Right cardiac atrium (tissue), 5 donors: ENCODE results near the gene ITSN2. TPM values are rescaled to one million over a fixed set of nuclear protein-coding genes. Genes with fewer than 3 reads are reported as not detected.

Source experiments
- ATAC-seq, 2 donors: fragments of 200-7000 bp; cut with Tn5 transposase; one replicate each; pipeline versions ENCODE4 v1.8.0 to v1.9.1; 2020; ENCODE audit warnings: moderate library complexity in 2 of 2, mild to moderate bottlenecking in 1 of 2
- DNase-seq, 3 donors: peaks; one replicate each; pipeline ENCODE4 v3.0.0-alpha.2; 2020
- H3K27ac ChIP-seq: one replicate; pipeline ENCODE4 v1.5.1; 2013; ENCODE audit warnings: mild to moderate bottlenecking, low read length, control low read depth, moderate library complexity
- H3K27me3 ChIP-seq: one replicate; pipeline ENCODE4 v1.6.1; 2013; ENCODE audit not compliant: control insufficient read depth, insufficient read depth
- H3K4me1 ChIP-seq: one replicate; pipeline ENCODE4 v1.6.1; 2013; ENCODE audit warnings: low read length; ENCODE audit not compliant: control insufficient read depth, insufficient read depth
- H3K4me3 ChIP-seq: one replicate; pipeline ENCODE4 v1.5.1; 2013; ENCODE audit warnings: low read length, control low read depth
- H3K9me3 ChIP-seq: one replicate; pipeline ENCODE4 v1.6.1; 2013; ENCODE audit warnings: low read length; ENCODE audit not compliant: control insufficient read depth
- WGBS: extraction: QIAGEN DNeasy Blood & Tissue Kit; methylation state at CpG from one replicate; pipeline ENCODE4 v1.1.7; 2013; 5-methylcytosine and 5-hydroxymethylcytosine counted together
- intact Hi-C, 4 donors: fragments of 100-400 bp; cut with DNase I; formaldehyde crosslinking; loops; one replicate each; pipeline versions ENCODE4 v1.11.0 to v1.14.0; 2022 to 2023
- polyA plus RNA-seq: library from polyadenylated mRNA; stranded (reverse); fragments of 200-250 nt; gene quantifications from one replicate; pipeline ENCODE4 v1.2.3, GENCODE V29; 2013
- total RNA-seq, 4 donors: library from RNA; stranded (reverse); fragmentation: NEBNext Ultra II Directional; extraction: Animal tissue kit (Norgen Biotek cat#: 25700); gene quantifications; one replicate each; pipeline ENCODE4 v1.2.1, GENCODE V29; 2021
- donor health status: healthy with polysubstance abuse.
- donor health status: DM: no; HTN: yes; CAD: no.
- donor health status: DM: no; HTN: no; CAD: no.
- donor health status: DM: no; HTN: yes; CAD: no; lungs with severe emphysema.
- donor health status: DM: yes; HTN: yes; CAD: no.

ITSN2 gene
- total and polyA plus RNA-seq, 5 donors: 22.8 to 58.9 (median 54.4) TPM

- Histone ChIP-seq H3K4me1 (no peaks in the 10 kb centered on the region), H3K27ac (no peak overlapping the region), H3K4me3 (no peak overlapping the region), H3K27me3 (no peaks in the 10 kb centered on the region), H3K9me3 (no peaks in the 10 kb centered on the region)
- DNase-seq (no peak), ATAC-seq (no peak)
- intact Hi-C loops: no loop called here
- WGBS: 96% methylated on average over 4 of the region's 4 CpGs
These were observed 62.7 kb downstream of the ITSN2 start for GRCh38 chr2:24297663-24298062.

GRCh38 chr2:24287171-24287570 is 73.2 kb downstream of the ITSN2 start:
- Histone ChIP-seq H3K27ac (no peak overlapping the region), H3K9me3 (no peaks in the 10 kb centered on the region), H3K4me1 (no peaks in the 10 kb centered on the region), H3K27me3 (no peaks in the 10 kb centered on the region), H3K4me3 (no peak overlapping the region)
- intact Hi-C loops: no loop called here
- no peak for ATAC-seq
- DNase-seq: no peak
- WGBS: 100% methylated on average over 1 of the region's 1 CpG

DNA sequence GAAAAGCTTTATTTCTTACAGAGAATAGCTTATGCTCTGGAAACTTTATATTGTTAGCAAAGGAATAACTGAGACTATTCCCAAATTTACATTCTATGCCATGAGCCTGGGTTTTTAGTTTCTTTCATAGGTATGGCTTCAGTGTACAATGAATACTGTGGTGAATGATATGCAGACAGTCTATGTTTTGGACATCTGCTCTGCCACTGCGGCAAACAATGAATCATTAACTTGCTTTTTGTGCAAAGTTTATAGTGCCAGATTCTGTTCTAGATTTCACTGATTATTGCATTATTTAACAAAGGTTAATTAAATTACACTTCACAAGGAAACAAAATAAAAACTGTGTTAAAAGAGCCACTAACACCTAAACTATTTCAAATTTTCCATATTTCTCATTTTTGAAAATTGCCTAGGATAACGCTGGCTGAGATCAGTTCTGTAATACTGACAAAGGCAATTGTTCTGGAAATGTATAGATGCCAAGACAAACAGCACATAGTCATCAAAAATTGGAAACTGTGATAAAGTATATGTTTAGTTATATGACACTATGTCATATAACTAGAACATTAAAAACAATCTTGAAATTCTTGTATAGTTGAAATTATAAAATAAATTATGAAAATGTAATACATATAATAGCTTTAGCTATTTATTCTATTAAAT is 74.7 kb downstream of the ITSN2 start:
- DNase-seq (no peak), ATAC-seq (no peak)
- H3K27me3 ChIP-seq: no peaks in the 10 kb centered on the region
- no peaks in the 10 kb centered on the region for H3K4me1 ChIP-seq
- no peak overlapping the region for H3K27ac ChIP-seq
- H3K4me3 ChIP-seq: no peak overlapping the region
- H3K9me3 ChIP-seq: no peaks in the 10 kb centered on the region
- intact Hi-C loops: no loop called here
- WGBS: 88% methylated on average over 2 of the region's 2 CpGs

DNA sequence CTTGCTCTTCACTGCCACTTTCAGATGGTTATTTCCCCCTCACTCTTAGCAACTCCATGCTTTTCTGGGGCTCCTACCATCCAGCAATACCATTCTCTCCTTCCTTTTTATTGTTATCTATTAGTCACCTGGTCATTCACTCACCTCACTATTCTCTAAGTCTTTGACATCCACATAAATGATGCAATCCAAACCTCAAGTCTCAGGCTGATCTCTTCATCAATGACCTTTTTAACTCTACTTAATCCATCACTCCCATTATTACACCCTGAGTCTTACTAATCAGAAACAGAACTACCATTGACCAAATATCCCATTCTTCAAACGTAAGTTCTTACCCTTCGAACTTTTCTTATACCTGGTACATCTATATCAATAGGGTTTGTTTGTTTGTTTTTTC is 79.7 kb downstream of the ITSN2 start:
- WGBS: 96% methylated on average over 2 of the region's 2 CpGs
- no peak for ATAC-seq

GRCh38 chr2:24280161-24280560 is 80.2 kb downstream of the ITSN2 start:
- ATAC-seq: no peak
- Histone ChIP-seq H3K4me3 (no peak overlapping the region), H3K4me1 (peaks cover 1% of the 10 kb centered on the region), H3K9me3 (no peaks in the 10 kb centered on the region), H3K27me3 (no peaks in the 10 kb centered on the region), H3K27ac (no peak overlapping the region)
- DNase-seq: no peak
- 87% methylated on average over 4 of the region's 4 CpGs for WGBS
- intact Hi-C loops: no loop called here

More for the DNA sequence above, 79.7 kb downstream of the ITSN2 start:
- DNase-seq: no peak
- no peaks in the 10 kb centered on the region for H3K9me3 ChIP-seq
- H3K27ac ChIP-seq: no peak overlapping the region
- H3K4me3 ChIP-seq: no peak overlapping the region
- peaks cover 1% of the 10 kb centered on the region for H3K4me1 ChIP-seq
- intact Hi-C loops: no loop called here
- H3K27me3 ChIP-seq: no peaks in the 10 kb centered on the region

DNA sequence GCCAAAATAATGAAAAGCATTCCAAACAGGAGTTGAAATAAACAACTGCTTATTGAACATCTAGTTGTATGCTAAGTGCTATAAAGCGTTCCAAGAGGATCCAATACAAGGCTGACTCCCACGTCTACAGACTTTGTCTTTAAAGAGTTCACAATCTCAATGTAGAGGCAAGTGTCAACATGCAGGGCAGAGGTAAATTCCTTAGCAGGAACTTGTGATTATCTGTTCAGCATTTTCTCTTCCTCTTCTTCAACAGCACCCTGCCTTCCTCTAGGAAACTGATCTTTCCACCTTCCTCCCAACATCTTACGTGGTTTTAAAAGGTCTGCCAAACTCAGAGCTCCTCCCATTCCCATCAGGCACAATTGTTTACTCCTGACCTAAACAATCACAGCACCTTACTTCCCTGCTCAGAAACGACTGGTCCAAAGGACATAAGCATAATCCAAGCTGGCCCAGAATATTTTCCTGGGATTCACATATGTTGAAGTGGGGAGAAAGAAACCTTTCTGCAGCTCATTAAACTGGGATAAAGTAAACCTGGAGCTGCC is 83.9 kb downstream of the ITSN2 start:
- DNase-seq: no peak
- ATAC-seq: no peak
- intact Hi-C loops: no loop called here
- H3K27me3 ChIP-seq: no peaks in the 10 kb centered on the region
- H3K9me3 ChIP-seq: no peaks in the 10 kb centered on the region
- no peak overlapping the region for H3K27ac ChIP-seq
- H3K4me1 ChIP-seq: peaks cover 4% of the 10 kb centered on the region
- H3K4me3 ChIP-seq: no peak overlapping the region
- whole genome bisulfite sequencing: 54% methylated on average over 4 of the region's 4 CpGs

- Histone ChIP-seq H3K27ac (no peak overlapping the region), H3K4me1 (peaks cover 4% of the 10 kb centered on the region), H3K27me3 (no peaks in the 10 kb centered on the region), H3K4me3 (no peak overlapping the region), H3K9me3 (no peaks in the 10 kb centered on the region)
- intact Hi-C loops: no loop called here
- DNase-seq (no peak), ATAC-seq (no peak)
These were observed 85.5 kb downstream of the ITSN2 start for GRCh38 chr2:24274809-24275208.

DNA sequence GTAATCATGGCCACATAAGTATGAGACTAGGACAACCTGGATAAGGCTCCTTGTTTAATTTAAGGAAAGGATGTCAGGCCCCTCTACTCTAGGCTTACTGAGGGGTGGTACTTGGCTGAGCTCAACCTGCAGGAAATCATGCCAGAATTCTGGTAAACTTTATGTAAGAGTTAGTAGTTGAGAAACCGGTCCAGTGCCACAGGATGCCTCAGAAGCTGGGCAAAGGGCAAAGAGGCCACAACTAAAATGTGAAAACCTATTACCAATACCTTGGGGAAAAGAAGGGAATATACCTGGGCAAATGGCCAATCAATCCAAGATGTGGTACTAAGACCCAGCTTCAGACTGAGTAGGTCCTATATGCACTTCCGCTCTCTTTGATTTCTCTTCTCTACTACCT is 86.7 kb downstream of the ITSN2 start:
- Histone ChIP-seq H3K27ac (no peak overlapping the region), H3K4me1 (peaks cover 4% of the 10 kb centered on the region), H3K9me3 (no peaks in the 10 kb centered on the region), H3K27me3 (no peaks in the 10 kb centered on the region), H3K4me3 (no peak overlapping the region)
- 76% methylated on average over 2 of the region's 2 CpGs for WGBS
- intact Hi-C loops: no loop called here
- no peak for DNase-seq
- ATAC-seq: no peak

DNA sequence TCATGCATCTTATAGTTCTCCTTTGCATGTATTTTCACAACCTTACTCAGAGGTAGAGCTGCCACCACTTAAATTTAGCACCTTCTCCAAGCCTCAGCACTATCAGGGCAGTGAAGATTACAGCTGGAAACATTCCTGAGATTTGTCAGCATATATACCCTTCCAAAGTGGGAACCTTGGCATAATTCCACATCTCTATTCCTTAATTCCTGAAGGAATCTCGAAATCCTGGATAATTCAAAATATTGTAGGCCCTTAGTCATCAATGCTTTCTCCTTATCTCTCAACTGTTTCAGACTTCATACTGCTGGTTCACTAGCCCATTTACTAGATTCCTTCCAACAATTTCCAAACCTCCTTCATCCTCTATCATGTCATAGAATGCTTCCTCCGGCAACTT is 87.4 kb downstream of the ITSN2 start:
- no peak overlapping the region for H3K27ac ChIP-seq
- H3K9me3 ChIP-seq: no peaks in the 10 kb centered on the region
- H3K4me1 ChIP-seq: peaks cover 4% of the 10 kb centered on the region
- 33% methylated on average over 2 of the region's 2 CpGs for WGBS
- no peak for DNase-seq
- no peaks in the 10 kb centered on the region for H3K27me3 ChIP-seq
- ATAC-seq: peak; percentile 52 to 56
- intact Hi-C loops: no loop called here
- H3K4me3 ChIP-seq: no peak overlapping the region

DNA sequence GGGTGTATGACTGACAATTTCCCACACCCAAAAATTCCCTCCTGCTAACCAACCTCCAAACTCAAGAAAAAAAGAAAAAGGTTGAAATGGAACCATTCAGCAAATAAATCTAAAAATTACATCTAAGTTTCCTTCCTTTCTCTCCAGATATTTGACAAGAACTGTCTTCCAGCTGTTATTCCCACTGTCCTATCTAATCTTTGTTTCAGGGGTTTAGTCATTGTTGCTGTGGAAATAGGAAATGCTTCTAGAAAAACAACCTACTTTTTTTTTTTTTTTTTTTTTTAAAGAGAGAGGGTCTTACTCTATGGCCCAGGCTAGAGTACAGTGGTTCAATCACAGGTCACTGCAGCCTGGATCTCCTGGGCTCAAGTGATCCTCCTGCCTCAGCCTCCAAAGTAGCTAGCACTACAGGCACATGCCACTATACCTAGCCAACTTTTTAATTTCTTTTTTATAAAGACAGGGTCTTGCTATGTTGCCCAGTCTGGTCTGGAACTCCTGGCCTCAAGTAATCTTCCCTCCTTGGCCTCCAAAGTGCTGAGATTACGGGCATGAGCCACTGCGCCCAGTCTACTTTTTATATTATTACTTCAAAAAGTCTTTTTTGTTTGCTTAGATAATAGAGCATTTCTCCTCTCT is 88.1 kb downstream of the ITSN2 start:
- peak in 1 of 2 donors; percentile 47 for ATAC-seq
- WGBS: 83% methylated on average over 2 of the region's 2 CpGs
- Histone ChIP-seq H3K4me3 (no peak overlapping the region), H3K4me1 (peaks cover 4% of the 10 kb centered on the region), H3K27ac (no peak overlapping the region), H3K9me3 (no peaks in the 10 kb centered on the region), H3K27me3 (no peaks in the 10 kb centered on the region)
- peak in 1 of 3 donors; percentile 23 for DNase-seq
- intact Hi-C loops: no loop called here

- ATAC-seq (no peak), DNase-seq (no peak)
- H3K9me3 ChIP-seq: no peaks in the 10 kb centered on the region
- H3K4me3 ChIP-seq: no peak overlapping the region
- peaks cover 3% of the 10 kb centered on the region for H3K4me1 ChIP-seq
- intact Hi-C loops: no loop called here
- H3K27me3 ChIP-seq: no peaks in the 10 kb centered on the region
- no peak overlapping the region for H3K27ac ChIP-seq
- 98% methylated on average over 3 of the region's 3 CpGs for WGBS
These were observed 91.1 kb downstream of the ITSN2 start for GRCh38 chr2:24269265-24269664.
